Hippocampal formation (tissue), 2 donors: Measurements from ENCODE around the gene GPR22.
A peak's percentile ranks its signal among the peaks of the same experiment; 100 is the strongest.

Experiments
- DNase-seq, 2 donors: peaks; one replicate each; lab custom pipeline; 2025; lab: John Stamatoyannopoulos, UW

The GPR22 gene

GRCh38 chr7:107479303-107479702 is 9.4 kb downstream of the GPR22 start:
- DNase-seq, result no peak

- DNase-seq, result no peak
Measured at GRCh38 chr7:107480932-107481331, 11.1 kb downstream of the GPR22 start.

- no peak for DNase-seq
Measured at GRCh38 chr7:107482571-107482970, 12.7 kb downstream of the GPR22 start.

- DNase-seq, result no peak
Measured at GRCh38 chr7:107486041-107486440, 16.2 kb downstream of the GPR22 start.

GRCh38 chr7:107492875-107493274 is 23.0 kb downstream of the GPR22 start:
- no peak for DNase-seq

- no peak for DNase-seq
Measured at GRCh38 chr7:107494315-107494751, 24.5 kb downstream of the GPR22 start.

GRCh38 chr7:107494884-107495283 is 25.0 kb downstream of the GPR22 start:
- DNase-seq, result no peak

- DNase-seq, result no peak
Measured at GRCh38 chr7:107495516-107495915, 25.7 kb downstream of the GPR22 start.

- no peak for DNase-seq
Measured at GRCh38 chr7:107499731-107500130, 29.9 kb downstream of the GPR22 start.

- DNase-seq, result peak in 1 of 2 donors; percentile 9
Measured at GRCh38 chr7:107501593-107501992, 31.7 kb downstream of the GPR22 start.

GRCh38 chr7:107502154-107502553 is 32.3 kb downstream of the GPR22 start:
- no peak for DNase-seq

- no peak for DNase-seq
Measured at GRCh38 chr7:107502797-107503196, 32.9 kb downstream of the GPR22 start.

- no peak for DNase-seq
Measured at GRCh38 chr7:107503687-107504086, 33.8 kb downstream of the GPR22 start.

GRCh38 chr7:107505362-107505761 is 35.5 kb downstream of the GPR22 start:
- no peak for DNase-seq

GRCh38 chr7:107505997-107506673 is 36.3 kb downstream of the GPR22 start:
- no peak for DNase-seq

- DNase-seq, result no peak
Measured at GRCh38 chr7:107506674-107507339, 37.0 kb downstream of the GPR22 start.
